Skin of body (tissue), 2 donors: ENCODE measurements around the gene CHST15. TPM values are rescaled to one million over a fixed set of nuclear protein-coding genes. Genes with fewer than 3 reads are reported as not detected.

Source experiments
- DNase-seq: peaks from one replicate; lab custom pipeline; 2025; lab: John Stamatoyannopoulos, UW
- total RNA-seq: library from RNA; depleted of rRNA; stranded (reverse); fragments of >200 nt; gene quantifications from one replicate; pipeline ENCODE4 v1.2.3, GENCODE V29; 2014

Gene CHST15
- total RNA-seq: 16.5 TPM

DNA sequence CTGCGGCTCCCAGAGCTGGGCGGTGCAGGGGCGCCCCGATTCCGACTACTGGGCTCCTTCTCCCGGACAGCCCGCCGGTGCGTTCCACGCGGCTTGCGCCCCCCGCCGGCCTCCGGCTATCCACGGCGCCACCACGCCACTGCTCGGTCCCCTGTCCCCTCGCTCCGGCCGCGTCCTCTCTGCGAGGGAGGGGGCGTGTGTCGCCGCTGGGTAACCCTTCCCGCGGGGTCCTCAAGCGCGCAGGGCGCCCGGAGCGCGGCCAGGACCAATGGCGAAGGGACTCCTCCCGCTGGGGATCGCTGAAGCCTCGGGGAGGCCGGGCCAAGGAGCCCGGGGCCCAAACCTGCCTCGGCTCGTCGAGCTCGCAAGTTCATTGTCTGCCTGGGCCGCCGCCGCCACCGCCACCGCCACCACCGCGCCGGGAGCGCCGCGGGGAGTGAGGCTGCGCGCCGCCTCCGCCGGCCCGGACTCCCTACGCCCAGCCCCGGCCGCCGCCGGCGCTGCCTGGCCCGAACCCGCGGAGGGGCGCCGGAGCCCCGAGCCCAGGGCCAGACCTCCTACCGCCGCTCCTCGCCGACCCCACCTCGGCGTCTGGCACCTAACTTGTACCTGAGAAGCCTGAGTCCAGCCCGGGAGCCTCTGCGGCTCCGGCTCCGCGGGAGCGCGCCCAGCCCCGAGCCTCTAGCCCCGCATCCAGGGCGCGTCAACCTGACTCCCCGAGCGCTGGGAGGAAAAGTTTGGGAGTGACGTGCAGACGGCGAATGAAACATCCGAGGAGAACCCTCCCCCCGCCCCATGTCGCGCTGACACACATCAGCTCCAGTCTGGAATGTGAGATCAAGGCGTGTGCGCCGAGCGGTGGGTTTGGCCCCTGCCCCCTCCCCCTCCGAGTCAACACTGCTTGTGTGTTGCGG is at the start of gene CHST15:
CHST15 (minus strand) TSS at position 739 of the 914 bp plus-strand sequence. CDS start 47,386 bp downstream, outside the sequence.
- peak; percentile 33 for DNase-seq

DNA sequence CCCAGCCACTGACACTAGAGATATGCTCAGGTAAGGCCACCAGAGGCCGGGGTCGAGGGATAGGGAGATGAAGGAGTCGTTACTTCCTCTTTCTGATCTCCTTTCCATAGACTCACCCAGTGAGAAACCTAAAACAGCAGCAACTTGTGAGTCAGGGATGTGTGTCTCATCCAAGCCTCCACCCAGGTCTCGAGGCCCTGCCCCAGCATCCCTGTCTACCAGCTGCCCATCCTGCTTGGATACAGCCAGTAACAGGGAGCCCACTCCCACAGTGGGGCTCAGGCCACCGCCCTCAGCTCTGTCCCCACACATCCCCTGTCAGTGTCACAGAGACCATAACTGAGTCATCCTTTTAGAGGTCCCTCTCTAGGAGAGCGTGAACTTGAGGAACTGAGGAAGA is 49.6 kb upstream of the CHST15 start:
- DNase-seq: no peak

GRCh38 chr10:124142006-124142739 is 48.8 kb upstream of the CHST15 start:
- no peak for DNase-seq

DNA sequence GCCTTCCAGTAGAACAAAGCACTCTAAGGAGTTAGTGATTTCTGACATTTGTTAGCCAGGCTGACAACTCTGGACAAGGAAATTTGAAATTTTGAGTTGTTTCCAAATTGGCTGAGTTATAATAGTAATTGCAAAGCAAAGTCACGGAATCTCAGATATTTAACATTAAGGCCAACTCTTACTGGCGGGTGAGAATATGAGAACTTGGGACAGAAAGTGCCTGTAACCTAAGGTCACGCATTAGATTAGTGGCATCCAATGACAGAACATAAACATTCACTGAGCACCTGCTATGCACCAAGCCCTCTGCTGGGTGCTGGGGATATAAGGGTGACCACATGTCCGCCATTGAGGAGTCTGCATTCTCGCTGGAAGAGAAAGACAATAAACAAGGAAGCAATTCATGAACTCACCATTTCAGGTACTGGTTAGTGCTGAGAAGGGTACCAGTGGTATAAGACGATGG is 45.5 kb upstream of the CHST15 start:
- DNase-seq: no peak

- DNase-seq: no peak
Observed at GRCh38 chr10:124138195-124138882, 44.9 kb upstream of the CHST15 start.

DNA sequence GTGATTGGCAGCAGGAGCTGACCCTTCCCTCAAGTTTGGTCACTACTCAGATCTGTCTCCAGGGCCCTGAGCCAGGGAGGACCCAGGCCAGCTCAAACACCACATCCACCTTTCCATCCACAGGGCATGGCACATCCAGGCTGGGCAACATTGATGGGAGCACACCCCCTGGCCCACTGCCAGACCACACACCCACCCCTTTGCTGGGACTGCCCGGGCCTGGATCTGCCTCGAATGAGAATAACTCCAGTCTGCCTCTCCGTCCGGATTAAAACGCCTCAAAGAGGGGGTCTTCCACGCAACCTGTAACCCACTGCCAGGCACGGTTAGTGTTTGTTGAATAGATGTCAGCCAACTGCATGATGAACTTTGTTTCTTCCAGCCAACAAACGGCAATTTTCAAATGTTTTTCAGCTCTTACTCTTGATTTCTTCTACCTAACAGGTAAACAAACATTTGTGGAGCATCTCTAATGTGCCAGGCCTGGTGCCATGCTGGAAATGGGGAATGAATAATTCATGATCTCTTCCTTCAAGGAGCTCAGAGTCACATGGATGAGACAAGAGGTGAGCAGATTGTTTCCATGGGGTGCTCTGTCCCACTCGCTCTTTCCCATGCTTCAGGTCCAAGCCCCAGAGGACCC is 41.0 kb upstream of the CHST15 start:
- DNase-seq: no peak

DNA sequence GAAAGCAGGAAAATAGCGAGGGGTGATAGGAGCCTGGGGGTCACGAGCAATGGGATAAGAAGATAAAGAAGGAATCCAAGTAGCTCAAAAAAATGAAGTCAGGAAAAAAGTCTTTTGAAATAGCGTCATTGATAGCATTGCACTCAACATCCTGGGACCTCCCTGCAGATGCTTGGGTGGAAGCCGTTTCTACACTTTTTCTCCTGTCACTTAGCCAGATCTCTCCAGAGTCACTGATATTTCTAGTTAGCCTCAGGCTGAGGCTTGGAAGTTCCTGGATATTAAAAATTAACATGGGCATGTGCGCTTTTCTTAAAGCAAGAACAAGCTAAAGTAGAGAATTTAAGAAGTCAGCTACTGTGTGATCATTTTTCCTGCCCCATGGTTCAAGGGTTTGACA is 39.5 kb upstream of the CHST15 start:
- no peak for DNase-seq

DNA sequence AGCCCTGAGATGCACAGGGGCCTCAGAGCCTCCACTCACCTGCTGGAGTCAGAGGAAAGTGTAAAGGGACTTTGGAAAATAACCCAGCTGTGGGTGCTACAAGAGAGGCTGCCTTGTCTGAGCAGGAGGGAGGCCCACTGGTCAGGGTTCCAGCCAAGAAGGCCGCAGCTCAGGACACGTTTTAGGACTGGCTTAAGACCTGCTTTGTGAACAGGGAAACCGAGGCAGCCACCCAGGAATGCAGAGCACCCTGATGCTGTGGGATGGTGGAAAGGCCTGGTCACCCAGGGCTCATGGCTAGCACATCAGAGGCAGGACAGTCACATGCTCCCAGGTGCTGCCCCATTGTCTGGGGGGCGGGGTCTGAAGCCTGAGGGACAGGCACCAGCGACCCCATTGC is 38.9 kb upstream of the CHST15 start:
- no peak for DNase-seq

DNA sequence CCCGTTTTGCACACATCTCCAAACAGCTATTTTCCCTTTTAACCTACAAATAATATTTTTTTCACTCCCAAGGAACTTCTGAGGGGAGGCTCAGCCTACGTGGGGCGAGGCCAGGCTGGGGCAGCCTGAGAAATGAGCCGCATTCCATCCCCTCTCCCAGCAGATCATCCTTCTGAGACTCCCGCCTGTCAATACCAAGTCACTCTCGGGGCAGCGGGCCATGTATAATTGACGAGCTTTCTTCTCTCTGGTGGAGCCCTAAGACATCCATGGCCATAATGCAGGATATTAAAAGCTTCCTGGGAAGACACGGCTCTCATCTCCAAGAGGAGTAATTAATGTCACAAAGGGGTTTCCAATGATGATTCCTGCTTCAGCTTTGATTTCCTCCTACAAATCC is 37.8 kb upstream of the CHST15 start:
- no peak for DNase-seq

DNA sequence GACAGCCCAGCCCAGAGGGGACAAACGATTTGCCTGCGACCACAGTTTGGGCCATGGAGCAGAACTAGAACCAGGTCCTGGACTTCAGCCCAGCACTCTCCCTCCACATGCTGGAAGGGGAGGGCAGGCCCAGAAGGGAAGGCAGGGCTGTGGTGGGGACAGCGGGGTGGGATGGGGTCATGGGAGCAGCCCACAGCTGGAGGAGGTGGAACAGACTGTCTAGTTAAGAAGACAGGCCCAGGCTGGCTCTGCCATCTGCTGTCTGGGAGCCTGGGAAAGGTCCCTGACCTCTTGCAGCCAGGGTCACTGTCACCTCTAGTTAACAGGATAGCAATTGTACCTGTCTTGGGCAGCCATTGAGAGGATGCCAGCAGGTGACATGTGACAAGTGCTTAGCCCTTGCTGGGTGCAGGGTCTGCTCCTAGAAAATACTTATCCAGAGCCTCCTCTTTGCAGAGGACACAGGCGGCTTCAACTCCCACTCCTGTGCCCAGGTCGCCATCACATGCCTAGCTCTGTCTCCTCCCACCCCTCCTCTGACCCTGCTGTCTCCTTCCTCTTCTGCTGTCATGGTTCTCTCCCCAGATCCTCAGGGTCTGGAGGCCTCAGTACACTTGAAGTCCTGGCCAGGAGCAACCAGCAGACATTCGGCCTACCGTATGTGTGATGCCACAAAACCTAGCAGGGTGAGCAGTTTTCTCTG is 37.0 kb upstream of the CHST15 start:
- no peak for DNase-seq

DNA sequence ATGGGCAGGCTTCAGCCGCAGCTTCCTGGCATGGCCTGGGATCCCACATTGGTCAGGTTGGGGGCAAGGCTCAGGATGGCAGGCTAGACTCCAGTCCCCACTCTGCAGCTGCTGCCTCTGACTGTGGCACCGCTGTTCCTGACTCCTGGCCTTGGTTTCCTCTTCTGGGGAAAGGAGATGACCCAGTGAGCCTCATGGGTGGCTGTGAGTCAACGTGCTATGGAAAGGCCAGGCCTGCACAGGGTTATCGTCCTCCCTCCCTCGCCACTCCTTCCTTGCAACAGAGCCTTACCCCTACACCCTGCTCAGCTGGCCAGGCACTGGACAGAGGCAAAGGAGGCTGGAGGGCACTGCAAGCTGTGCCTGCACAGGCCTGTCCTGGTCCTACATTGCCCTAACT is 36.1 kb upstream of the CHST15 start:
- DNase-seq: no peak

GRCh38 chr10:124128811-124129145 is 35.4 kb upstream of the CHST15 start:
- DNase-seq: no peak

GRCh38 chr10:124127965-124128810 is 34.8 kb upstream of the CHST15 start:
- DNase-seq: no peak

GRCh38 chr10:124127563-124127962 is 34.2 kb upstream of the CHST15 start:
- DNase-seq: no peak

- no peak for DNase-seq
Observed at GRCh38 chr10:124126983-124127385, 33.6 kb upstream of the CHST15 start.

GRCh38 chr10:124126145-124126982 is 33.0 kb upstream of the CHST15 start:
- no peak for DNase-seq

DNA sequence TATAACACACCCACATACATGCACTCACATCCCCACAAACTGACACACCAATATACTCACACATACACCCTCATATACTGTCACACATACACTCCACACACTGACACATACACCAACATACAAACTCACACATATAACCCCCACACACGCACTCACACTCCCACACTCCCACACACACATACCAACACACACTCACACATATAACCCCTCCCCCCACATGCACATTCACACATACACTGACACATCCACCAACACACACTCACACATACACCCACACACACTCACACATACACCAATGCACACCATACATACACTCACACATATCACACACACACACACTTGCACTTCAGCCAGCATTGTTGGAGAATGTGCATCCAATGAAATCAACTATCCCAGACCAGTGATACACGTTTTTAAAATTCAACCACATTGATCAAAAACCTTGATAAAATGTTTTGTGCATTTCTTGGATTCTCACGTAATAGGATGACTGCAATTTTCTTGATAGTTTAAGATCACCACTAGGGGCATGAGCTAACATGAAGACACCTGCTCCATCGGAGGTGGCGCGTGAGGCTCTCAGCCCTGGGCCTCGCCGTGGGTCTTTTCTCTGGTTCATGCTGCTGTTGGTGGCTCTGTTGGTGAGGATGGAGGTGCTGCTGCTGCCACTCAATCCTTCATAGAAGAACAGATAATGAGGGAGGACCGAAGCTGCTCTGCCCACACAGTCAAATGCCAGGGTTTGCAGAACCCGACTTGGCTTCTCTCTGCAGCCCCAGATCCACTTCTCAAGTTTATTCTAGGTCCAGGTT is 32.1 kb upstream of the CHST15 start:
- DNase-seq: no peak

GRCh38 chr10:124124769-124125161 is 31.4 kb upstream of the CHST15 start:
- no peak for DNase-seq
